ENCODE results near the gene SVIL.

SVIL gene, protein sequence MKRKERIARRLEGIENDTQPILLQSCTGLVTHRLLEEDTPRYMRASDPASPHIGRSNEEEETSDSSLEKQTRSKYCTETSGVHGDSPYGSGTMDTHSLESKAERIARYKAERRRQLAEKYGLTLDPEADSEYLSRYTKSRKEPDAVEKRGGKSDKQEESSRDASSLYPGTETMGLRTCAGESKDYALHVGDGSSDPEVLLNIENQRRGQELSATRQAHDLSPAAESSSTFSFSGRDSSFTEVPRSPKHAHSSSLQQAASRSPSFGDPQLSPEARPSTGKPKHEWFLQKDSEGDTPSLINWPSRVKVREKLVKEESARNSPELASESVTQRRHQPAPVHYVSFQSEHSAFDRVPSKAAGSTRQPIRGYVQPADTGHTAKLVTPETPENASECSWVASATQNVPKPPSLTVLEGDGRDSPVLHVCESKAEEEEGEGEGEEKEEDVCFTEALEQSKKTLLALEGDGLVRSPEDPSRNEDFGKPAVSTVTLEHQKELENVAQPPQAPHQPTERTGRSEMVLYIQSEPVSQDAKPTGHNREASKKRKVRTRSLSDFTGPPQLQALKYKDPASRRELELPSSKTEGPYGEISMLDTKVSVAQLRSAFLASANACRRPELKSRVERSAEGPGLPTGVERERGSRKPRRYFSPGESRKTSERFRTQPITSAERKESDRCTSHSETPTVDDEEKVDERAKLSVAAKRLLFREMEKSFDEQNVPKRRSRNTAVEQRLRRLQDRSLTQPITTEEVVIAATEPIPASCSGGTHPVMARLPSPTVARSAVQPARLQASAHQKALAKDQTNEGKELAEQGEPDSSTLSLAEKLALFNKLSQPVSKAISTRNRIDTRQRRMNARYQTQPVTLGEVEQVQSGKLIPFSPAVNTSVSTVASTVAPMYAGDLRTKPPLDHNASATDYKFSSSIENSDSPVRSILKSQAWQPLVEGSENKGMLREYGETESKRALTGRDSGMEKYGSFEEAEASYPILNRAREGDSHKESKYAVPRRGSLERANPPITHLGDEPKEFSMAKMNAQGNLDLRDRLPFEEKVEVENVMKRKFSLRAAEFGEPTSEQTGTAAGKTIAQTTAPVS (N-terminal part only)

DNA sequence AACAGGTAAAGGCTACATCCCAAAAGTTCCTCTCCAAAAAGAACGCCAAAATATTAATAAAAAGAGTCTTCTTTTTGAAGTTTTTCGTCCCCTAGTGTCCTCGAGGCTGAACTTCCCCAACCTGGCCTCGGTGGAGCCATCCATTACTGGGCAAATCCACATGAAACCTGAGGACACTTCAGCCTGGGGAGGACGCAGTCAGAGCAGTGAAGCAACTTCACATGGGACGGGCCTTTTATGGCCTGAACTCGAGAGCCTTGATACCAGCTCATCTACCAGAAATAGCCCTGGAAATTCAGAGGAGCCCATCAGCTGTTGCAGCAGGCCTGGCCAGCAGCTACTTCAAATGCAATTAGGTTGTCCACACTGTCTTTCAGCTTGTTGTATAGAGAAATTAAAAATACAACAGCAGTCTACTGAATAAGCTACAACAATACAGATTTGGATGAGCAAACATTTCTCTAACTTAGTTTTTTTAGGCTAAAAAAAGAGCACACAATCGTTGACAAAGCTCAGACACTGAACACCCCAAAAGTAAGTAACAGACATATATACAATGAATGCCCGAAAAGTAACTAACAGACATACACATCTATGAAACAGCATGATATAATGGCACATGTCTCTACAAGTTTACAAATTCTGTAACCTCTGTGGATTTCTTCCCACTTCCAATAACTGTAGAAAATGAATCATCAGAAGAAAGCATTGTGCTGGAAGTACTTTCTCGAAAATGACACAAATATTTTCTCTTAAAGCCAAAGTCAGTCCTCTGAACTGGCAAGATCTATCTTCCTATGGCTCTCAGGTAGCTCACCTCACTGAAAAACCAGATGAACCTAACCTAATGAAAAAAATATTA lies at the start of gene SVIL:
SVIL (minus strand) TSS at position 208 of the 862 bp plus-strand sequence. CDS start 79,913 bp downstream, outside the sequence.
- Histone ChIP-seq H3K27ac (ENCODE audit: low read depth, low read length) (peak within 1 kb of the TSS; percentile 96), H3K9ac (ENCODE audit: low read length) (no peak within 1 kb of the TSS), H3K27me3 (ENCODE audit: control insufficient read depth, insufficient read depth, low read length) (no peaks in the 10 kb centered on the region), H3K36me3 (ENCODE audit: control insufficient read depth, insufficient read depth, low read length) (peaks cover 3% of the 10 kb centered on the region), H3K4me1 (ENCODE audit: control insufficient read depth, insufficient read depth, low read length) (peaks cover 33% of the 10 kb centered on the region), H3K4me3 (ENCODE audit: low read length) (peak within 1 kb of the TSS; percentile 47)

DNA sequence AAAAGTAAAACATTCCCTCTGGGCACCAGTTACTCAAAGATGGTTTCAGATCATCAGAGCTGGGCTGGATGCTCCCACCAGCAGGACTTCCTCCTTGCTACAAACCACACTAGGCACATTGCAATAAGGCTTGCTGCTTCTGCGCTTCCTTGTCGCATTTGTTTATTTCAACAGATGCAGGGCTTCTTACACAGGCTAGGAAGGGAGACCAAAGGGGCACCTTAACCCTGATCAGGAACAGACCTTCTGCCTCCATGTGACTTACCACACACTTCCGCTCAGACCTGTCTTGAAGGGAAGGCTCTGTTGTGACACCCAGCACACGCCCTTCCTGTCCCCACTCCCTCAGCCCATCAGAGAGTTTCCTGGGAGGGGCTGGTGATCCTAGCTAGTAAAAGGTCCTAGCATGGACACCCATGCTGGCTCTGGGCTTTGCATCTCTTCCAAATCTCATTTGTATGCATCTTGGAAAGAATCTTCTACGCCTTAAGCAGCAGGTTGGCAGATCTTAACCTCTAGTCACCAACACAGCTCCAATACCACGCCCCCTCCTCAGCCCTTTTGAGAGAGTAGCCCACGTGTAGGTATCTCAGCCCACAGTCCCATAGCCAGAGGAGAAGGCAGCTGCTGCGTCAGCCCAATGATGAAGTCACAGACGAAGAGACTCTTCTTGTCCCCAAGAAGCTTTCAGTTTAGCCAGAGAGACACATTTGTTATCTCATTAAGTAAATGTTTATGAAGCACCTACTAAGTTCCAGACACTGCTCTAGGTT lies 47.1 kb upstream of the SVIL start:
- H3K9ac ChIP-seq (ENCODE audit: low read length) = no peak overlapping the region
- peak overlapping the region; percentile 10 for H3K27ac ChIP-seq (ENCODE audit: low read depth, low read length)
- H3K27me3 ChIP-seq (ENCODE audit: control insufficient read depth, insufficient read depth, low read length) = no peaks in the 10 kb centered on the region
- peaks cover 14% of the 10 kb centered on the region for H3K36me3 ChIP-seq (ENCODE audit: control insufficient read depth, insufficient read depth, low read length)
- peaks cover 13% of the 10 kb centered on the region for H3K4me1 ChIP-seq (ENCODE audit: control insufficient read depth, insufficient read depth, low read length)
- H3K4me3 ChIP-seq (ENCODE audit: low read length) = no peak overlapping the region

DNA sequence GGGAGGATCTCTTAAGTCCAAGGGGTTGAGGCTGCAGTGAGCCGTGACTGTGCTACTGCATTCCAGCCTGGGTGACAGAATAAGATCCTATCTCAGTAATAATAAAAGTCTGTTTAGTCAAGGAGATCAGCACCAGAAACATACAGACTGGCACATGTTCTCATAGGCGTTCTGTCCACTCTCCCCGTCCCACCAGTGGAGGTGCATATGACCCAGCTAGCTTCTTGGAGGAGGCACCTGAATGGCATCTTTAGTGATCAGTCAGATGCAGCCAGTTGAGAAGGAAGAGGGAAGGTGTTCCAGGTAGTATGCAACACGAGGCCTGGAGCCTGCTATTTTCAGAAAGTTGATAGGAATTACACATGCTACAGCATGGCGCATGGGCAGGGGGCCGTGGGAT lies 45.3 kb upstream of the SVIL start:
- Histone ChIP-seq H3K9ac (ENCODE audit: low read length) (no peak overlapping the region), H3K27ac (ENCODE audit: low read depth, low read length) (no peak overlapping the region), H3K4me3 (ENCODE audit: low read length) (no peak overlapping the region), H3K4me1 (ENCODE audit: control insufficient read depth, insufficient read depth, low read length) (peaks cover 13% of the 10 kb centered on the region), H3K27me3 (ENCODE audit: control insufficient read depth, insufficient read depth, low read length) (no peaks in the 10 kb centered on the region), H3K36me3 (ENCODE audit: control insufficient read depth, insufficient read depth, low read length) (peaks cover 14% of the 10 kb centered on the region)

DNA sequence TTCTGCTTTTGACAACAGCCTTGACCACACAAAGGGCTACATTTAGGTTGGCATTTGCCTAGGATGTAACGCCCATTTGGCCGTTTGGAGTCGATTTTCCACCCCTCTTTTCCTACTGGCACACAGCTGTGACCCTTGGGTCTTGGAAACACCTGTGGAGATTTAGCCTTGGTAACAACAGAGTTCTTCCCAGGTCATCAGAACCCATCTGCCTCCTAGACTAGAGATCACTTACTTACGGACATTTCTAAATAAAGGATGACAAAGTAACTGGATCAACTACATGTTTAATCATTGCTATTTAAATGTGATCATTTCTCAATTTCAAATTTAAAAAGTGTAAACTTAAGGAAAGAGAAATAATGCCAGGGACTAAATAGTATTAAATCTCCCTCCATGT lies 42.0 kb upstream of the SVIL start:
- H3K27ac ChIP-seq (ENCODE audit: low read depth, low read length) = no peak overlapping the region
- H3K36me3 ChIP-seq (ENCODE audit: control insufficient read depth, insufficient read depth, low read length) = peaks cover 3% of the 10 kb centered on the region
- no peak overlapping the region for H3K9ac ChIP-seq (ENCODE audit: low read length)
- H3K27me3 ChIP-seq (ENCODE audit: control insufficient read depth, insufficient read depth, low read length) = no peaks in the 10 kb centered on the region
- no peak overlapping the region for H3K4me3 ChIP-seq (ENCODE audit: low read length)
- H3K4me1 ChIP-seq (ENCODE audit: control insufficient read depth, insufficient read depth, low read length) = peaks cover 8% of the 10 kb centered on the region

DNA sequence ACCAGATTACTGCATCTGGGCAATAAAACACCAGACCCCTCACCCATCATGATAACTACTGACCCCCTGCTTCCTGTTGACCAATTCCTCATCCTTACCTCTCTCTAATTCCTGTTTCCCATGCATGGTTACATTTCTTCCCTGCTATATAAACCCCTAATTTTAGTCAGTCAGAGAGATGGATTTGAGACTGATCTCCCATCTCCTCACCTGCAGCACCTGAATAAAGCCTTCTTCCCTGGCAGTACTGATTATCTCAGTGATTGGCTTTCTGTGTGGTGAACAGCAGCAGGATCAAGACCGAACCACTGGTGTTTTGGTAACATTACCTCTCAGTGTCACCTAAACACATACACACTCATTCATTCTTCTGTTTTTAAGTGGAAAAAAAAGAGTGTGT lies 41.2 kb upstream of the SVIL start:
- H3K27me3 ChIP-seq (ENCODE audit: control insufficient read depth, insufficient read depth, low read length) = no peaks in the 10 kb centered on the region
- peaks cover under 1% of the 10 kb centered on the region for H3K4me1 ChIP-seq (ENCODE audit: control insufficient read depth, insufficient read depth, low read length)
- H3K27ac ChIP-seq (ENCODE audit: low read depth, low read length) = no peak overlapping the region
- H3K9ac ChIP-seq (ENCODE audit: low read length) = no peak overlapping the region
- H3K36me3 ChIP-seq (ENCODE audit: control insufficient read depth, insufficient read depth, low read length) = peaks cover 3% of the 10 kb centered on the region
- H3K4me3 ChIP-seq (ENCODE audit: low read length) = no peak overlapping the region

DNA sequence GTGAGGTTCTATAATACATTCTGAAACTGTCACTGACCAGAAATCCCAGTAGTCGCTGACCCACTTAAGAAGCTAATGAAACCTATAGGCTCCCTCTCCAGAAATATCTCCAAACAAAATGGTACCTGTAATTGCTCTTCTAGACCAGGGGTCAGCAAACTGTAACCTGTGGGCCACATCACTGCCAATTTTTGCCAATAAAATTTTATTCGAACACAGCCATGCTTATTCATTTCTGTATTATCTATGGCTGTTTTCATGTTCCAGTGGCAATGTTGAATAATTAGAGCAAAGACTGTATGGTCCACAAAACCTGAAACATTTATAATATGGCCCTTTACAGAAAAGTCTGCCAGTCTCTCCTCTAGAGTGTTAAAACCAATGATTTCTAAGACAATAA lies 37.2 kb upstream of the SVIL start:
- no peaks in the 10 kb centered on the region for H3K27me3 ChIP-seq (ENCODE audit: control insufficient read depth, insufficient read depth, low read length)
- no peak overlapping the region for H3K27ac ChIP-seq (ENCODE audit: low read depth, low read length)
- H3K4me1 ChIP-seq (ENCODE audit: control insufficient read depth, insufficient read depth, low read length) = peaks cover 4% of the 10 kb centered on the region
- no peak overlapping the region for H3K9ac ChIP-seq (ENCODE audit: low read length)
- no peak overlapping the region for H3K4me3 ChIP-seq (ENCODE audit: low read length)
- H3K36me3 ChIP-seq (ENCODE audit: control insufficient read depth, insufficient read depth, low read length) = peaks cover 3% of the 10 kb centered on the region

DNA sequence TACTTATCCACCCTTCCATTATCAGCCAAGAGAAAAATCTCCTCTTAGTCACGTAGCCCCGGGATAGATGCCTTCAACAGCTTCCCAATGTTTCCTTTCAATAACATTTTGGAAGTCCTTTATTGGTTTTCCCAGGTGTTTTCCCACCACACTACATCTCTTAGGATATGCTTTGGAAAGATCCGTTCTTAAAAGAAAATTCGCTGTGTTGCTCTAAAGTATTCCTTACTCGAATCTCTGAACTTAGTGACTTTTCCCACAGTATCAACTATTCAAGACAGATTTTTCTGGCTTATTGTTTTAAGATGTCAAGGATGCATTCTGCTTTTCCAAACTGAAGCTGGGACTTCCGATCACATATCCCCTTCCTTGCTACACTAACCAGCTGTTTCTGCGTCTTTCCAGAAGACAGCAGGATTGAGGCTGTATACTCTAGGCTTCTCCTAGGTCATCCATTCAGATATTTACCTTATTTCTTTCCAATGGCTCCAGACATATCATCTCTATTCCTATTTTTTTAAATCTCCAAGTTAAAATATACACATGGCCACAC lies 36.5 kb upstream of the SVIL start:
- H3K9ac ChIP-seq (ENCODE audit: low read length) = no peak overlapping the region
- no peaks in the 10 kb centered on the region for H3K27me3 ChIP-seq (ENCODE audit: control insufficient read depth, insufficient read depth, low read length)
- H3K27ac ChIP-seq (ENCODE audit: low read depth, low read length) = no peak overlapping the region
- H3K36me3 ChIP-seq (ENCODE audit: control insufficient read depth, insufficient read depth, low read length) = peaks cover 3% of the 10 kb centered on the region
- no peak overlapping the region for H3K4me3 ChIP-seq (ENCODE audit: low read length)
- H3K4me1 ChIP-seq (ENCODE audit: control insufficient read depth, insufficient read depth, low read length) = peaks cover 4% of the 10 kb centered on the region

DNA sequence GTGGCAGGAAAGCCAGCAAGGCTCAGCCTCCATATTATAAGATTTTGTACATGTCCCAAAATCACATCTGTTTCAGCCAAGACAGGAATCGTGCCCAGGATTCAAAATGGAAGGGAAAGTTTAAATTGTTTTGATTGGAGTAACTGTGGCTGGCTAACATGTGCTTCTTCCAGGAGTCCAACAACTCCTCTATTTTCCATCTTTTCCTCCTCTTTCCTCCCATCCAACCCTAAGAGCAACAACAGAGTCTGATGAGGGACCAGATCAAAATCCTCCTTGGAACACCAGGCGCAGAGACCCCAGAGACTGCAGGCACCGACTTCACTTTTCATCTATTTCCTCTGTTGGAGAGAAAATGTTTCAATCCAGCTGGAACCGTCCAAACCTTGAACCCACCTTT lies 36.0 kb upstream of the SVIL start:
- peak overlapping the region; percentile 11 for H3K27ac ChIP-seq (ENCODE audit: low read depth, low read length)
- H3K36me3 ChIP-seq (ENCODE audit: control insufficient read depth, insufficient read depth, low read length) = peaks cover 3% of the 10 kb centered on the region
- H3K4me1 ChIP-seq (ENCODE audit: control insufficient read depth, insufficient read depth, low read length) = peaks cover 4% of the 10 kb centered on the region
- H3K27me3 ChIP-seq (ENCODE audit: control insufficient read depth, insufficient read depth, low read length) = no peaks in the 10 kb centered on the region
- H3K4me3 ChIP-seq (ENCODE audit: low read length) = no peak overlapping the region
- H3K9ac ChIP-seq (ENCODE audit: low read length) = no peak overlapping the region

DNA sequence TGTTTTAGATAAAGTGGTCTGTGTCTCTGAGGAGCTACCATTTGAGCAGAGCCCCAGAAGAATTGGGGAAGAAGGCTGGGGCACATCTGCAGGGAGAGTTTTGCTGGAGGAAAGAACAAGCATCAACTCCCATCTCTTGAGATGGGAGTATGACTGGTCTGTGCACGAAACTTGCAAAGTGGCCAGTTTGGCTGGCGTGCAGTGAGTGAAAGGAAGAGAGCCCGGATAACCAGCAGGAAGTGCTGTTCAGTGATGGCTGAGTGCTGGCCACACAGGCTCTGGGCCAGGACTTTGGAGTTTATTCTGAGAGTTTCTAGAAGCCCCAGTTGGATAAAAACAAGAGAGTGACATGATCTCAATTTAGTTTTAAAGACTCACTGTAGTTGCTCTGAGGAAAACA lies 34.4 kb upstream of the SVIL start:
- Histone ChIP-seq H3K4me3 (ENCODE audit: low read length) (no peak overlapping the region), H3K27me3 (ENCODE audit: control insufficient read depth, insufficient read depth, low read length) (no peaks in the 10 kb centered on the region), H3K36me3 (ENCODE audit: control insufficient read depth, insufficient read depth, low read length) (no peaks in the 10 kb centered on the region), H3K4me1 (ENCODE audit: control insufficient read depth, insufficient read depth, low read length) (peaks cover 4% of the 10 kb centered on the region), H3K9ac (ENCODE audit: low read length) (no peak overlapping the region), H3K27ac (ENCODE audit: low read depth, low read length) (no peak overlapping the region)

DNA sequence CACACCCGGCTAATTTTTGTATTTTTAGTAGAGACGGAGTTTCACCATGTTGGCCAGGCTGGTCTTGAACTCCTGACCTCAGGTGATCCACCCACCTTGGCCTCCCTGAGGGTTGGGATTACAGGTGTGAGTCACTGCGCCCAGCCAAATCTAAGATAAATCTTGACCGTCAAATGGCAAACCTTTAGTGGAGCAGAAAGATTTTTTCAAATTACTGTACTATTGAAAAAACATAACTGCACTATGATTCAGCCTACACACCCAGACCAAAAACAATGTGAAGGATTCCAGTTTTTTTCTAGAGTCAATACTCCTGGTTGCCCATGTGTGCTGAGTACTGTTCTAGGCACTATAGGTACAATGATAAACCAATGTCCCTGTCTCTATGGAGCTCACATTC lies 33.9 kb upstream of the SVIL start:
- Histone ChIP-seq H3K4me3 (ENCODE audit: low read length) (no peak overlapping the region), H3K4me1 (ENCODE audit: control insufficient read depth, insufficient read depth, low read length) (peaks cover 4% of the 10 kb centered on the region), H3K9ac (ENCODE audit: low read length) (no peak overlapping the region), H3K36me3 (ENCODE audit: control insufficient read depth, insufficient read depth, low read length) (no peaks in the 10 kb centered on the region), H3K27ac (ENCODE audit: low read depth, low read length) (no peak overlapping the region), H3K27me3 (ENCODE audit: control insufficient read depth, insufficient read depth, low read length) (no peaks in the 10 kb centered on the region)

DNA sequence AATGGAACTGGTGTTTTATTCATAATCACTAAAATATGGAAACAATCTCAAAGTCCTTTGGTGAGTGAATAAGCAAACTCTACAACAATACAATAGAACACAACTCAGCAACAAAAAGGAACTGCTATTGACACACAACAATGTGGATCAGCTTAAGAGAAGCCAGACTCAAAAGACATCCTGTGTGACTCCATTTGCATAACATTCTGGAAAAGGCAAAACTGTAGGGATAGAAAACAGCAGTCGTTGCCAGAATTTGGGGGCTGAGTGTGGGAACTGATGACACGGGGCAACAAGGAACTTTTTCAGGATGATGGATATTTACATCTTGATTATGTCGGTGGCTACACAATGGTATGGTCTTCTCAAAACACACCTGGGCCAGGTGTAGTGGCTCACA lies 32.4 kb upstream of the SVIL start:
- H3K9ac ChIP-seq (ENCODE audit: low read length) = no peak overlapping the region
- peaks cover 4% of the 10 kb centered on the region for H3K4me1 ChIP-seq (ENCODE audit: control insufficient read depth, insufficient read depth, low read length)
- no peak overlapping the region for H3K4me3 ChIP-seq (ENCODE audit: low read length)
- no peaks in the 10 kb centered on the region for H3K27me3 ChIP-seq (ENCODE audit: control insufficient read depth, insufficient read depth, low read length)
- no peaks in the 10 kb centered on the region for H3K36me3 ChIP-seq (ENCODE audit: control insufficient read depth, insufficient read depth, low read length)
- no peak overlapping the region for H3K27ac ChIP-seq (ENCODE audit: low read depth, low read length)

Data from rectal smooth muscle tissue (tissue), 1 donor.